CD14-positive monocyte (primary cell): Measurements from ENCODE around the gene ANXA11. TPM values are rescaled to one million over a fixed set of nuclear protein-coding genes. Genes with fewer than 3 reads are reported as not detected.
A peak's percentile ranks its signal among the peaks of the same experiment; 100 is the strongest.

Experiments used
- DNase-seq, 3 donors: peaks; one replicate each; pipeline ENCODE4 v3.0.0-alpha.2; 2011 to 2022
- H2AFZ ChIP-seq: 2 replicates; pipeline ENCODE4 v1.6.0; 2012; ENCODE audit warnings: mild to moderate bottlenecking, low read depth, low read length, inconsistent platforms; ENCODE audit not compliant: insufficient read depth, poor library complexity, severe bottlenecking
- H3K27ac ChIP-seq, 2 donors: 1 replicate in 1 of 2; 2 replicates in 1 of 2; pipeline ENCODE4 v1.5.1; 2012 to 2013; ENCODE audit warnings: low read length in 2 of 2, control low read depth in 1 of 2, inconsistent platforms in 1 of 2, low read depth in 1 of 2, mild to moderate bottlenecking in 1 of 2
- H3K27me3 ChIP-seq, 2 donors: one replicate each; pipeline versions ENCODE4 v1.6.0 to v1.6.1; 2011 to 2013; ENCODE audit warnings: low read length in 2 of 2; ENCODE audit not compliant: control insufficient read depth in 2 of 2, insufficient read depth in 2 of 2
- H3K36me3 ChIP-seq, 2 donors: replicated peaks in 1 of 2; 1 replicate in 1 of 2; 2 replicates in 1 of 2; pipeline versions ENCODE4 v1.5.1 to v1.6.1; 2012 to 2013; ENCODE audit warnings: low read length in 2 of 2, control low read depth in 1 of 2, inconsistent platforms in 1 of 2, mild to moderate bottlenecking in 1 of 2; ENCODE audit not compliant: insufficient read depth in 2 of 2, control insufficient read depth in 1 of 2
- H3K4me1 ChIP-seq, 2 donors: 1 replicate in 1 of 2; 2 replicates in 1 of 2; pipeline versions ENCODE4 v1.5.1 to v1.6.1; 2012 to 2013; ENCODE audit warnings: low read length in 2 of 2, control low read depth in 1 of 2, inconsistent platforms in 1 of 2, mild to moderate bottlenecking in 1 of 2, moderate library complexity in 1 of 2; ENCODE audit not compliant: insufficient read depth in 2 of 2, control insufficient read depth in 1 of 2
- H3K4me2 ChIP-seq: replicated peaks from 2 replicates; pipeline ENCODE3; 2012; ENCODE audit warnings: low read length, moderate library complexity, mild to moderate bottlenecking; ENCODE audit not compliant: poor library complexity, severe bottlenecking; ENCODE audit errors: extremely low read depth
- H3K4me3 ChIP-seq, 3 experiments: fragments of 200-600 bp in 1 of 3; sonication (generic) in 1 of 3; replicated peaks in 1 of 3; 1 replicate in 2 of 3; 2 replicates in 1 of 3; pipeline ENCODE4 v1.5.1; 2011 to 2013; ENCODE audit warnings: low read length in 3 of 3, mild to moderate bottlenecking in 3 of 3, control low read depth in 2 of 3, low read depth in 2 of 3, inconsistent platforms in 1 of 3, moderate library complexity in 1 of 3
- H3K79me2 ChIP-seq: 2 replicates; pipeline ENCODE4 v1.6.0; 2012; ENCODE audit warnings: mild to moderate bottlenecking, control low read depth, inconsistent platforms, low read length, moderate library complexity; ENCODE audit not compliant: insufficient read depth
- H3K9ac ChIP-seq: 2 replicates; pipeline ENCODE4 v1.6.0; 2017; ENCODE audit warnings: low read length, mild to moderate bottlenecking; ENCODE audit not compliant: insufficient read depth, poor library complexity, severe bottlenecking
- H3K9me3 ChIP-seq, 2 donors: replicated peaks in 1 of 2; 1 replicate in 1 of 2; 2 replicates in 1 of 2; pipeline versions ENCODE4 v1.5.1 to v1.6.1; 2012 to 2013; ENCODE audit warnings: low read length in 2 of 2, control low read depth in 1 of 2; ENCODE audit not compliant: control insufficient read depth in 1 of 2, insufficient read depth in 1 of 2
- H4K20me1 ChIP-seq: 2 replicates; pipeline ENCODE4 v1.6.0; 2012; ENCODE audit warnings: mild to moderate bottlenecking, low read length, control low read depth, moderate library complexity; ENCODE audit not compliant: insufficient read depth
- H3K27ac Mint-ChIP-seq, 7 donors: one replicate each; pipeline ENCODE4 v1.8.0; 2020; ENCODE audit warnings: mild to moderate bottlenecking in 7 of 7, mixed read lengths in 7 of 7, moderate library complexity in 6 of 7, inconsistent platforms in 2 of 7
- H3K27me3 Mint-ChIP-seq, 3 donors: one replicate each; pipeline ENCODE4 v1.8.0; 2021 to 2022; ENCODE audit warnings: low read depth in 3 of 3, mild to moderate bottlenecking in 3 of 3, mixed read lengths in 3 of 3, moderate library complexity in 3 of 3, inconsistent platforms in 1 of 3
- H3K36me3 Mint-ChIP-seq, 2 donors: one replicate each; pipeline ENCODE4 v1.8.0; 2020; ENCODE audit warnings: mixed read lengths in 2 of 2, inconsistent platforms in 1 of 2, mild to moderate bottlenecking in 1 of 2
- H3K4me1 Mint-ChIP-seq: one replicate; pipeline ENCODE4 v1.8.0; 2020; ENCODE audit warnings: mild to moderate bottlenecking, mixed read lengths
- H3K4me3 Mint-ChIP-seq, 2 donors: one replicate each; pipeline ENCODE4 v1.8.0; 2020; ENCODE audit warnings: mild to moderate bottlenecking in 2 of 2, mixed read lengths in 2 of 2, moderate library complexity in 1 of 2
- H3K9me3 Mint-ChIP-seq, 7 donors: one replicate each; pipeline ENCODE4 v1.8.0; 2020 to 2022; ENCODE audit warnings: mixed read lengths in 7 of 7, mild to moderate bottlenecking in 6 of 7, moderate library complexity in 6 of 7, inconsistent platforms in 2 of 7
- WGBS: methylation state at CpG from one replicate; pipeline ENCODE4 v1.1.5; 2013; ENCODE audit warnings: missing lambda C conversion rate; ENCODE audit not compliant: insufficient coverage; 5-methylcytosine and 5-hydroxymethylcytosine counted together
- intact Hi-C, 2 donors: fragments of 100-400 bp; cut with micrococcal nuclease; formaldehyde crosslinking; loops; one replicate each; pipeline versions ENCODE4 v1.15.0 to v1.15.1; 2023
- polyA plus RNA-seq, 3 donors: library from polyadenylated mRNA; depleted of rRNA in 1 of 3; unstranded in 2 of 3; stranded (reverse) in 1 of 3; fragments of 300-500 nt in 2 of 3; fragments of >200 nt in 1 of 3; fragmentation: Illumina TruSeq in 2 of 3; gene quantifications; 1 replicate in 2 of 3; 2 replicates in 1 of 3; pipeline ENCODE4 v1.2.3, GENCODE V29; 2012 to 2021
- TF ChIP-seq, protein P1 (sequence below): fragments of 200-600 bp; IDR thresholded peaks from one replicate; pipeline ENCODE4 v1.8.0; 2022; ENCODE audit warnings: antibody characterized with exemption, mild to moderate bottlenecking

The ANXA11 gene
- polyA plus RNA-seq, 3 donors, result 95.6 to 174 (median 134) TPM

DNA sequence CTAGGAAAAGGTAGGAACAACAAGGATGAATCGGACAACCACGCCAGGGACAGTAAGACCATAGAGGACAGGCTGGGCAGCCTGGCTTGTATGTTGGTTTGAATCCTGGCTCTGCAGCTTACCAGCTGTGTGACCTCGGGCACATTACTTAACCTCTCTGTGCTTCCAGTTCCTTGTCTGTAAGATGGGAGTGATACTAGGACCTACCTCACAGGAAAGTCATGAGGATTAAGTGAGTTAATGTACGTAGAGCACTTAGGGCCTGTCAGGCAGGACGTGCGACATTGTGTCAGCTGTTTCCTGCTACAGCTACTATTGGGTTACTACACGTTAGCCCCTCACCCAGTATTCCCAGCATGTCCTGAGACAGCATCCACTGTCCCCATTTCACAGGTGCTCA, 40.7 kb downstream of the ANXA11 start:
- TF ChIP-seq, protein P1, sequence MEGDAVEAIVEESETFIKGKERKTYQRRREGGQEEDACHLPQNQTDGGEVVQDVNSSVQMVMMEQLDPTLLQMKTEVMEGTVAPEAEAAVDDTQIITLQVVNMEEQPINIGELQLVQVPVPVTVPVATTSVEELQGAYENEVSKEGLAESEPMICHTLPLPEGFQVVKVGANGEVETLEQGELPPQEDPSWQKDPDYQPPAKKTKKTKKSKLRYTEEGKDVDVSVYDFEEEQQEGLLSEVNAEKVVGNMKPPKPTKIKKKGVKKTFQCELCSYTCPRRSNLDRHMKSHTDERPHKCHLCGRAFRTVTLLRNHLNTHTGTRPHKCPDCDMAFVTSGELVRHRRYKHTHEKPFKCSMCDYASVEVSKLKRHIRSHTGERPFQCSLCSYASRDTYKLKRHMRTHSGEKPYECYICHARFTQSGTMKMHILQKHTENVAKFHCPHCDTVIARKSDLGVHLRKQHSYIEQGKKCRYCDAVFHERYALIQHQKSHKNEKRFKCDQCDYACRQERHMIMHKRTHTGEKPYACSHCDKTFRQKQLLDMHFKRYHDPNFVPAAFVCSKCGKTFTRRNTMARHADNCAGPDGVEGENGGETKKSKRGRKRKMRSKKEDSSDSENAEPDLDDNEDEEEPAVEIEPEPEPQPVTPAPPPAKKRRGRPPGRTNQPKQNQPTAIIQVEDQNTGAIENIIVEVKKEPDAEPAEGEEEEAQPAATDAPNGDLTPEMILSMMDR, result no peak
- Histone ChIP-seq H3K36me3 (peaks cover 65 to 95% of the 10 kb centered on the region in 2 donors), H2AFZ (no peak overlapping the region), H3K4me2 (no peak overlapping the region), H3K9me3 (no peaks in the 10 kb centered on the region), H3K4me1 (peaks cover 21 to 22% of the 10 kb centered on the region in 2 donors), H3K27me3 (no peaks in the 10 kb centered on the region), H3K79me2 (peaks cover 11% of the 10 kb centered on the region), H4K20me1 (peaks cover 56% of the 10 kb centered on the region), H3K27ac (peak overlapping the region; percentile 74 to 94), H3K9ac (no peak overlapping the region), H3K4me3 (no peak overlapping the region)
- Mint-ChIP-seq H3K4me3 (no peak overlapping the region), H3K4me1 (peaks cover 35% of the 10 kb centered on the region), H3K27ac (peak overlapping the region; percentile 15 to 98 (median 97)), H3K9me3 (peaks cover 0 to 3% (median 0%) of the 10 kb centered on the region in 7 donors), H3K36me3 (peaks cover 90 to 91% of the 10 kb centered on the region in 2 donors), H3K27me3 (peaks cover 0 to 2% (median 0%) of the 10 kb centered on the region in 3 donors)
- no peak for DNase-seq
- intact Hi-C loops, result loop anchor here in 1 of 2 donors (5.0 kb wide), 1 partner anchor 43 kb away; the partner anchor contains the start of gene ANXA11
- 96% methylated on average over 6 of the region's 7 CpGs for WGBS

DNA sequence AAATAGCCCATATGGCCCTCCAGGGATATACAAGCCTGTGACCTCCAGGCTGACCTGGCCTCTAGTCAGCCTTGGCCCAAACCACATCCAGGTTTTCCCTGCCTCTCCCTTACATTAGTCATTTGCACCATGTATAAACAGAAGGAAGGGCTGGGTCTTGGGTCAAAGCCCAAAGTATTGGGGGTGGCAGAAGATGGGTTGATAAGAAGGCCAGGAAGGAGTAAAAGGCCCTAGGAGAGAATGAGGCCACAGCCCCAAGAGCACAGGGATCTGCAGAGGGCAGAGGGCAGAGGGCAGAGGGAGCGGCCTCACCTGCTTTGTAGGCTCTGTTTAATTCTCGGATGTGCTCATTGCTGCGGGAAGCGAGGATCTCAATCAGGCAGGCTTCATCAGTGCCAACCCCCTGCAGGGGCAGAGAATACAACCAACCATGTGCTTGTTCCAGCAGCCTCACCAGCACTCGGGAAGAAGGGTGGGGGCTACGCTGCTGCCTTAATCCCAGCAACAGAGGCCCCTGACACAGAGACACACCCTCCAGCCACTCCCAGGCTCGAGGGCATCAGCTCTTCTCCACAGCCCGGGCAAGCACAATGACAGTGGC, 41.5 kb downstream of the ANXA11 start:
- H3K4me3 Mint-ChIP-seq, result no peak overlapping the region
- H3K36me3 Mint-ChIP-seq, result peaks cover 93 to 94% of the 10 kb centered on the region in 2 donors

More for the DNA sequence above, 41.5 kb downstream of the ANXA11 start:
- Histone ChIP-seq H3K4me2 (no peak overlapping the region), H3K9ac (no peak overlapping the region), H4K20me1 (peaks cover 56% of the 10 kb centered on the region), H3K4me1 (peaks cover 28 to 29% of the 10 kb centered on the region in 2 donors), H3K9me3 (no peaks in the 10 kb centered on the region), H3K79me2 (peaks cover 4% of the 10 kb centered on the region), H3K27ac (peak overlapping the region in 1 of 2 donors; percentile 94), H2AFZ (no peak overlapping the region), H3K4me3 (no peak overlapping the region), H3K27me3 (no peaks in the 10 kb centered on the region), H3K36me3 (peaks cover 64 to 95% of the 10 kb centered on the region in 2 donors)
- DNase-seq, result no peak
- TF ChIP-seq, protein P1, result no peak
- peaks cover 42% of the 10 kb centered on the region for H3K4me1 Mint-ChIP-seq
- intact Hi-C loops, result loop anchor here in 1 of 2 donors (5.0 kb wide), 1 partner anchor 43 kb away; the partner anchor contains the start of gene ANXA11
- H3K9me3 Mint-ChIP-seq, result peaks cover 0 to 3% (median 0%) of the 10 kb centered on the region in 7 donors
- peak overlapping the region in 5 of 7 donors; percentile 43 to 97 (median 81) for H3K27ac Mint-ChIP-seq
- 100% methylated on average over 4 of the region's 8 CpGs for WGBS
- peaks cover 0 to 2% (median 0%) of the 10 kb centered on the region in 3 donors for H3K27me3 Mint-ChIP-seq
